AG04450 (cell line): ENCODE data around the gene ASPRV1. TPM values are rescaled to one million over a fixed set of nuclear protein-coding genes. Genes with fewer than 3 reads are reported as not detected.

Experiments
- CTCF ChIA-PET: fragments of 300-600, 350-600 bp; formaldehyde crosslinking; extraction: SDS; loops from one replicate; lab custom pipeline; 2022; ENCODE audit warnings: antibody characterized with exemption, inconsistent platforms; lab: Charles Lee
- POLR2A ChIA-PET: fragments of 350-600 bp; formaldehyde crosslinking; extraction: SDS; loops from one replicate; lab custom pipeline; 2021; ENCODE audit warnings: antibody characterized with exemption, inconsistent platforms; lab: Yijun Ruan, JAX
- DNase-seq: peaks from one replicate; pipeline ENCODE4 v3.0.0-alpha.2; 2011; ENCODE audit warnings: low read depth, low spot score
- H3K27ac ChIP-seq: one replicate; pipeline ENCODE4 v1.5.1; 2012; ENCODE audit warnings: low read depth, low read length, control low read depth
- H3K27me3 ChIP-seq: one replicate; pipeline ENCODE4 v1.6.0; 2012; ENCODE audit warnings: low read length; ENCODE audit not compliant: control insufficient read depth, insufficient read depth
- H3K4me3 ChIP-seq: 2 replicates; pipeline ENCODE4 v1.5.1; 2011; ENCODE audit warnings: mild to moderate bottlenecking, low read depth, low read length, control low read depth
- H3K9me3 ChIP-seq: 2 replicates; pipeline ENCODE4 v1.5.1; 2012; ENCODE audit warnings: low read length; ENCODE audit not compliant: control insufficient read depth, insufficient read depth
- CTCF ChIP-seq: IDR thresholded peaks from 2 replicates; pipeline ENCODE4 v1.5.1; 2011; ENCODE audit warnings: low read depth, low read length, control low read depth, inconsistent platforms
- polyA plus RNA-seq: library from polyadenylated mRNA; depleted of rRNA; stranded (reverse); fragments of >200 nt; gene quantifications from 2 replicates; pipeline ENCODE4 v1.2.3, GENCODE V29; 2011

Gene ASPRV1
- polyA plus RNA-seq, 1 experiment, result 0.11 TPM

- no peak for TF ChIP-seq CTCF
- no peak for DNase-seq
- CTCF ChIA-PET, result interaction anchor here (1.1 kb wide), 1 partner anchor 134 kb away, joined by 5 read pairs; no protein-coding TSS in a partner anchor
- Histone ChIP-seq H3K9me3 (no peaks in the 10 kb centered on the region), H3K27me3 (no peaks in the 10 kb centered on the region), H3K4me3 (no peak overlapping the region), H3K27ac (no peak overlapping the region)
- POLR2A ChIA-PET, result no interaction called here
These were observed 24.5 kb downstream of the ASPRV1 start for GRCh38 chr2:69936906-69937305.

GRCh38 chr2:69935011-69935410, 26.4 kb downstream of the ASPRV1 start:
- H3K4me3 ChIP-seq, result no peak overlapping the region
- POLR2A ChIA-PET, result interaction anchor here (1.9 kb wide), 1 partner anchor 20 kb away, joined by 10 read pairs; the partner anchor contains the start of gene MXD1

GRCh38 chr2:69934614-69934908, 26.9 kb downstream of the ASPRV1 start:
- CTCF ChIA-PET, result interaction anchor here (1.0 to 2.4 kb wide), 3 partner anchors 21 to 210 kb away, joined by 4 to 8 read pairs (median 6); no protein-coding TSS in a partner anchor
- no peaks in the 10 kb centered on the region for H3K9me3 ChIP-seq
- no peak for TF ChIP-seq CTCF
- DNase-seq, result no peak
- H3K27ac ChIP-seq, result peak overlapping the region; percentile 88
- peak overlapping the region; percentile 34 for H3K4me3 ChIP-seq
- no peaks in the 10 kb centered on the region for H3K27me3 ChIP-seq
- POLR2A ChIA-PET, result interaction anchor here (1.1 to 1.9 kb wide), 2 partner anchors 12 to 20 kb away, joined by 3 to 10 read pairs; partner anchors contain the start of gene MXD1

More at GRCh38 chr2:69935011-69935410, 26.4 kb downstream of the ASPRV1 start:
- Histone ChIP-seq H3K27me3 (no peaks in the 10 kb centered on the region), H3K9me3 (no peaks in the 10 kb centered on the region), H3K27ac (no peak overlapping the region)
- DNase-seq, result no peak
- no peak for TF ChIP-seq CTCF
- CTCF ChIA-PET, result interaction anchor here (1.0 to 2.4 kb wide), 3 partner anchors 22 to 210 kb away, joined by 4 to 8 read pairs (median 6); no protein-coding TSS in a partner anchor

- Histone ChIP-seq H3K9me3 (no peaks in the 10 kb centered on the region), H3K27ac (peak overlapping the region; percentile 88), H3K27me3 (no peaks in the 10 kb centered on the region), H3K4me3 (peak overlapping the region; percentile 34)
- POLR2A ChIA-PET, result interaction anchor here (0.6 to 1.9 kb wide), 3 partner anchors 12 to 48 kb away, joined by 3 to 10 read pairs (median 4); partner anchors contain the start of gene MXD1
- CTCF ChIA-PET, result interaction anchor here (1.4 to 2.4 kb wide), 4 partner anchors 21 to 209 kb away, joined by 5 to 17 read pairs (median 7); no protein-coding TSS in a partner anchor
- TF ChIP-seq CTCF, result no peak
- peak; percentile 47 for DNase-seq
These were observed 27.4 kb downstream of the ASPRV1 start for GRCh38 chr2:69933839-69934613.
